ENCODE data around the gene KRI1.

Gene KRI1

GRCh38 chr19:10517760-10518443 is 47.9 kb downstream of the KRI1 start:
- peak in 3 of 4 experiments; percentile 15 to 37 (median 25) for DNase-seq

DNA sequence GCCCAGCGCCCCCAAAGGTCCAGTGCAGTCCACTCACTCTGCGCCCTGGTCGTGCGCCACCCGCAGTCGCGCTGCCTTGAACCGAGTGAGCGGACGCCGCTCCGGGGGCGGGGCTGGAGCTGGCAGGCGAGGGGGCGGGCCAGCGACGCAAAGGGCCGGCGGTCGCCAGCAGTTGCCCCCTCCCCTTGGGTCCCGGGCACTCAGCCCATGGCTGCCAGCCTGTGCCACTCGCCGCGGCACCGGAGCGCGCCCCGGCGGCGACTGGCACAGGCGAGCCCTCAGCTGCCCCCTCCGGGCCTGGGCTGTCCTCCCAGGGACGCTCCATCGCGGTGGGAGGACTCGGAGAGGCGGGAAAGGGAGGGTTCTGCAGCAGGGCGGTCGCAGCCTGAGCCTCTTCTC is 48.5 kb downstream of the KRI1 start, which contains the start of gene S1PR5:
S1PR5 (minus strand) TSS at position 87 of the 399 bp plus-strand sequence. CDS start 2,436 bp downstream, outside the sequence.
- DNase-seq: peak in 2 of 4 experiments; percentile 10 to 42

GRCh38 chr19:10516671-10517286 is 49.0 kb downstream of the KRI1 start:
- no peak for DNase-seq

DNA sequence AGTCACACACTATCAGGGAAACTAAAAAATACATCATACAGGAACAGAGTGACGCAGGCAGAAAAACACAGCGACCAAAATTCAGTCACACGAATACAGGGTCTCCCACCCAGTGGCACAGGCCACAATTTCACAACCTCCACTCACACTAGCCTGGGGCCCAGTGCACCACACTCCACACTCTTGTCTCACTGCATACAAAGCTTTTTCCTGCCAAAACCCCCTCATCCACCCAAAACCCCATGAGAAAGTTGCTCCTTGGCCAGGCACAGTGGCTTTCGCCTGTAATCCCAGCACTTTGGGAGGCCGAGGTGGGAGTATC is 49.8 kb downstream of the KRI1 start:
- no peak for DNase-seq

GRCh38 chr19:10514211-10515145 is 51.3 kb downstream of the KRI1 start:
- peak in 1 of 4 experiments; percentile 18 for DNase-seq

GRCh38 chr19:10513223-10513622 is 52.6 kb downstream of the KRI1 start:
- no peak for DNase-seq

DNA sequence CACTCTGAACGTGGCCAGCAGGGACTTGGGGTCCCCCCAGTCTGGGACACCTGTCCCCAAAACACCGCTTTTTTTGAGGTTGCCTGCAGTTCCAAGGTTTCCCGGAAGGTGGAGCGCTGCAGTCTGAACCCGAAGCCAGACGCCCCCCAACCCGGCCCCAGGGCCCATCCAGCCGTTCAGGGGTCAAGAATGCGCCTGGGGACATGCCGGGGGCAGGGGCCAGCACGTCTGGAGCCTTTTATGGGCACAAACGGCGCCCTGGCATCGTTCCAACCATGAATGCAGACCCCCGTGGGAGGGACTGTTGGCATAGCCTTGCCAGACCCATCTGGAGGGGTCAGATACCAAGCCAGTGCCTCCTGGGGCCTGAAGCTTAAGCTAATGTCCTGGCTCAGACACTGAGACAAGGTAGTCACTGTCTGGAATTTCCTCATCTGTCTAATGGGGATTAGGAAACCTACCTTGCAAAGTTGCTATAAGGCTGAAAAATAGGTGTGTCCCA is 55.5 kb downstream of the KRI1 start:
- DNase-seq: peak; percentile 16 to 49 (median 35)

- DNase-seq: no peak
Observed at GRCh38 chr19:10508707-10509106, 57.1 kb downstream of the KRI1 start.

GRCh38 chr19:10508036-10508435 is 57.8 kb downstream of the KRI1 start:
- DNase-seq: no peak

GRCh38 chr19:10505583-10506229 is 60.1 kb downstream of the KRI1 start:
- DNase-seq: peak; percentile 82 to 91 (median 86)
